Stimulated activated CD8-positive, alpha-beta memory T cell treated with anti-CD3 and anti-CD28 coated beads, Interleukin-12 subunit alpha, Interleukin-12 subunit beta, amount 100 ng/mL, for 4 hours (primary cell): ENCODE data around the gene PPIF.

Experiments used
- DNase-seq: peaks from one replicate; pipeline ENCODE4 v3.0.0-alpha.2; 2020; ENCODE audit warnings: low read depth

The PPIF gene

GRCh38 chr10:79387974-79388850 is 40.9 kb downstream of the PPIF start:
- no peak for DNase-seq

GRCh38 chr10:79390057-79390456 is 42.8 kb downstream of the PPIF start:
- DNase-seq = no peak

DNA sequence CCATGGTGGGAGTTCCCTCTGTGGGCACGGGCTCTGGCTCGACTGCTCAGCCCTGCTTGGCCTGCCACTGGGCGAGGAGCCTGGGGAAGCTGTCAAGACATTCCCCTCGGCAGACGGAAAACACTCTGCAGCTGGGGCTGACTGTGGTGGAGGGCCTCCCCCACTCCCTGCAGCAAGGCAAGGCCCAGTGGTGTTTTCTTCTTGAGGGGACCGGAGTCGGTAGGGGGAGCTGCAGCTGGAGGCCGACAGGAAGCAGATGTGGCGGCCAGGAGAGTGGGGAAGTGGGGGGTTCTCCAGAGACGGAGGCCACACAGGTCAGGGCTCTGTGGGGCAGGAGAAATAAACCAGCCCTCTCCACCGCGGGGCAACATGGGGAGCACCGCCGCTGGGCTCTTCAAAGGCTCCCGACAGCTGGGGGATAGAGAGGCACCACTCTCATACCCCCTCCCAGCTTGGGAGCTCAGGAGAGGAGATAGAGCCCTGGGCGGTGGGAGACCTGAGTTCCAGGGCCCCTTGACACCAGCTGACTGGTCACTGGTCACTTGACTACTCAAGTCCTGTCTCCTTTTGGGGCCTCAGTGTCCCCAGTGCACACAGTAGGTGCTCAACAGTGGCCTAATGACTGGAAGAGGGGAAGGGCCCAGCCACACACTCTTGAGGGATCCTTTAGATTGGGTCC is 43.4 kb downstream of the PPIF start:
- no peak for DNase-seq

GRCh38 chr10:79391231-79392019 is 44.2 kb downstream of the PPIF start:
- DNase-seq = no peak

DNA sequence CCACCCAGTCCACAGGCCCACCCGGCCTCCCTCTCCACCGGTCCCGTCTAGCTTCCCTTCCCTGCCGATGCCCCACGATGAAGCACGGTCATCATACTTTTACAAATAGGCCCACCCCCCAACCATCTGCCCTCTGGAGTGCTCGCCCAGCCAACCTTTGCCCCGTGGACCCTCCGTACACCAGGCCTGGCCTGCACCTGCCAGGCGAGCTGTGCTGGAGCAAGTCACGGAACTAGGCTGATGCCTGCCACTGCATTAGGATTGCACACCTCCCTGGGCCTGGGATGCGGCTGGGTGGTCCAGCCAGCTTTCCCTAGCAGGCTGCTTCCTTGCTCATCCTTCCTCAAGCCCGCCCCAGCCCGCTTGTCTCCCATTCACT is 44.7 kb downstream of the PPIF start:
- DNase-seq = no peak

- DNase-seq = no peak
These were observed 45.4 kb downstream of the PPIF start for GRCh38 chr10:79392506-79393176.

GRCh38 chr10:79393221-79393923 is 46.1 kb downstream of the PPIF start:
- no peak for DNase-seq

- no peak for DNase-seq
These were observed 46.8 kb downstream of the PPIF start for GRCh38 chr10:79393924-79394610.

GRCh38 chr10:79394664-79395063 is 47.4 kb downstream of the PPIF start:
- no peak for DNase-seq

- no peak for DNase-seq
These were observed 49.3 kb downstream of the PPIF start for GRCh38 chr10:79396520-79396919.

- DNase-seq = no peak
These were observed 49.8 kb downstream of the PPIF start for GRCh38 chr10:79397051-79397450.

- DNase-seq = no peak
These were observed 50.5 kb downstream of the PPIF start for GRCh38 chr10:79397575-79398303.

GRCh38 chr10:79398642-79399041 is 51.4 kb downstream of the PPIF start:
- DNase-seq = no peak

DNA sequence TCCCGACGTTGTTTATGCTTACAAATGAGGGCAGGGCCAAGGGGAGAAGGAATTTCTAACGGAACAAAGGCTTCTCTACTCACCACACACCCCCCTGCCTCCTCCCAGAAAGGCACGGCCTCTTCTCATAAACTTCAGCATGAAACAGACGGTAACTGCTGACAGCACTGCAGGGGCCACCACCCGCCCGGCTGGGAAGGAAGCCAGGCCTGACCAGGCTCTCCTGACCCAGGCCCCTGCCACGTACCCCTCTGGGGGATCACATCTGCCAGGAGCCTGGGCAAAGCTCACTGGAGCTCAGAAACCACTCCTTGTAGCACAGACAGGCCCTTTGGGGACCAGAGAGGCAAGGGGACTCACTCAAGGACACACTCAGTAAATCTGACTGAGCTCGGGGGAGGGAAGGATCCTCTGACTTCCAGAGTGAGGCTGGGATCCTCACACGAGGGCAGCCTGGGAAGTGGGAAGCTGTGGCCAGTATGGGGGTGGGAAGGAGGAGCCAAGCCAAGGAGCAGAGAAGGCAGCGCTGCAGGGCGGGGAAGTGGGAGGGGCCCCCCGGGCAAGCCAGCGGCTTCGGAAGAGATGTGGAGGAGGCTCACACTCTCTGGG is 52.1 kb downstream of the PPIF start:
- no peak for DNase-seq

DNA sequence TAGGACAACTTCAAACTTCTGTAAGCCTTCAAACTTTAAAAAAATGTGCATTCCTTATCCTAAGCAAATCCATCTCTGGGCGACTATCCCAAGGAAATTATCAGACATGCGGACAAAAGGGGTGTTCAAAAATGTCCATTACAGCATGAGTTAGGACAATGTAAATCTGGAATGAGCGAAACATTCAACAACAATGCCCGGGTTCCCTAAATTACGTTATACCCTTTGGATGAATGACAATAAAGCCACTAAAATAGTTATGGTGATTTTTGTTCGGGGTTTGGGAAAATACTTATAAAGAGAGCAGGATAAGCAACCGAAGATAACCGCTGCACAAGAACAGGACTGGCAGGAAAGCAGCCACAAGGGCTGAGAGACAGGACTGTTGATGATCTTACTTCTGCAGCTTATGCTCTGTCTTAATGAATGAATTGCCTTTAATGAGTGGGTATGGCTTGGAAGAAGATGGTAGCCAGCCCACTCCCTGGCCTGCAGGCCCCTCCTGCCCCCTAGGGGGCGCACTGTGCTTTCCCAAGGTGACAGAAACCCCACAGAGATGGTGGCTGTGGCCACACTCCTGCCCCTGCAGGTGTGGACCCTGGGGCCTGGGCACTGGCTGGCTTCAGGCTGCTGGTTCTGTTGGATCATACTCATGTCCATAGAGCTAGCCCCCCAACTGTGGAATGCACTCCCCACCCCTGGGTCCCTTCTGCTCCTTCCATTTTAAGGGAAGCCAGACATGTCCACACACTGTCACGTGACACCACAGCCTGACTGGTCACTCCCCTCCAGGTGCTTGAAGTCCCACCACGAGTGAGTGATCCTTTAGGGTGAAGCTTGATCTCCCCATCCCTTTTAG is 53.1 kb downstream of the PPIF start:
- DNase-seq = no peak

- no peak for DNase-seq
These were observed 54.0 kb downstream of the PPIF start for GRCh38 chr10:79401015-79401921.

- DNase-seq = no peak
These were observed 55.3 kb downstream of the PPIF start for GRCh38 chr10:79402625-79402946.

- no peak for DNase-seq
These were observed 55.7 kb downstream of the PPIF start for GRCh38 chr10:79402951-79403350.
